Right forelimb (tissue), 1 donor: Measurements from ENCODE around the gene HYI.
"Not testable (repeated sequence)": the region's sequence is repeated elsewhere in the genome, so short reads cannot be mapped to it uniquely, and the experiment has no call there.

Experiments used
- DNase-seq: peaks from one replicate; pipeline ENCODE4 v3.0.0-alpha.2; 2018

Gene HYI

DNA sequence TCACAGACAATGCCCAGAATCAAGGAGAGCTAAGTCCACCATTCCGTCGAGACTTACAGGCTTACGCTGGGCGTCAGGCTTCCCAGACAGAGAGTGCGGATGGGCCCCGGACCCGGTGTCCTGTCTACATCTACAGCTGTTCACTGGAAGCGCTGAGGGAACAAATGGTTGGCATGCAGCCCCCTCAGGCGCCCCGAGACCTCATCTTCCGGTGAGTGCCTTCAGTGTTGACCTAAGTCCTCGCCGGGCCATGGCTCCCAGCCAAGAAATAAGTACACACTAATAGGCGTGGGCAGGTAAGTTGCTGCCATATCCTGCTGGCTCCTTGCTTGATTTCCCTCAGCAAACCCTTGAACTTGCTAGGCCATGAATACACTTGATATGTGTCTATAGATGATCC, 26.2 kb downstream of the HYI start:
- DNase-seq: no peak

DNA sequence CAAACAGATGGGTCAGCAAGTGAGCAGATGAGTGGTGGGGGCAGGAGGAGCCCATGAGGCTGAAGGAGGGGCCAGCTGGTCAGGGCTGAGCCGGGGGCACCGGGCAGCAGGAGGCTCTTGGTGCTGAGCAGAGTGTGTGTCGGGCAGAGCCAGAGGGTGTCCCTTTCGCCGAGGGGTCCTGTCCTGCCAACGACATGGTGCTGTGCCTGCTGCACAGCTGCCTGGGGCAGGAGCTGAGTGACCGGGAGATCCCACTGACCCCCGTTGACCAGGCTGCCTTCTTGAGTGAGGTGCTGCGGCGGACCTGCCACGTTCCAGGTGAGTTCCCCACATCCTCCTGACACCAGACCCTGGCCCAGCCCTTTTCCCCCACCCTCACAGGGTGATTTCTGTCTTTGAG, 27.5 kb downstream of the HYI start:
- peak; percentile 42 for DNase-seq

DNA sequence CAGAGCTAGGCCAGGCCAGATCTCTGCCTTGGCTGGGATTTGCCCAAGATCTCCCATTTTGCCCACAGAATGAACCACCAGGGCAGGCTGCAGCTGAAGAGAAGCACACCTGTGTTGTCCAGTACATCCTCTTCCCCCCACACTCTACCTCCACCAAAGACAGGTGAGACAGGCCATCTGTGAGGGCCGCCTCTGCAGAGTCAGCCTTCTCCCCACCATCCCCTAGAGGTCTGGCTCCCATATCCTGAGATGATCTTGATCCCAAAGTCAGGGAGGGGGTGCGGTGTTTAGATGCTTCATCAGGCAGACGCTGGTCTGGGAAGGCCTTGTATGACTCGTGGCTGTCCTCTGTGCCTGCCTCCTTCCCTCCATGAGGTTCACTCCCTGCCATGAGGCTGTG, 28.7 kb downstream of the HYI start:
- DNase-seq: peak; percentile 10

DNA sequence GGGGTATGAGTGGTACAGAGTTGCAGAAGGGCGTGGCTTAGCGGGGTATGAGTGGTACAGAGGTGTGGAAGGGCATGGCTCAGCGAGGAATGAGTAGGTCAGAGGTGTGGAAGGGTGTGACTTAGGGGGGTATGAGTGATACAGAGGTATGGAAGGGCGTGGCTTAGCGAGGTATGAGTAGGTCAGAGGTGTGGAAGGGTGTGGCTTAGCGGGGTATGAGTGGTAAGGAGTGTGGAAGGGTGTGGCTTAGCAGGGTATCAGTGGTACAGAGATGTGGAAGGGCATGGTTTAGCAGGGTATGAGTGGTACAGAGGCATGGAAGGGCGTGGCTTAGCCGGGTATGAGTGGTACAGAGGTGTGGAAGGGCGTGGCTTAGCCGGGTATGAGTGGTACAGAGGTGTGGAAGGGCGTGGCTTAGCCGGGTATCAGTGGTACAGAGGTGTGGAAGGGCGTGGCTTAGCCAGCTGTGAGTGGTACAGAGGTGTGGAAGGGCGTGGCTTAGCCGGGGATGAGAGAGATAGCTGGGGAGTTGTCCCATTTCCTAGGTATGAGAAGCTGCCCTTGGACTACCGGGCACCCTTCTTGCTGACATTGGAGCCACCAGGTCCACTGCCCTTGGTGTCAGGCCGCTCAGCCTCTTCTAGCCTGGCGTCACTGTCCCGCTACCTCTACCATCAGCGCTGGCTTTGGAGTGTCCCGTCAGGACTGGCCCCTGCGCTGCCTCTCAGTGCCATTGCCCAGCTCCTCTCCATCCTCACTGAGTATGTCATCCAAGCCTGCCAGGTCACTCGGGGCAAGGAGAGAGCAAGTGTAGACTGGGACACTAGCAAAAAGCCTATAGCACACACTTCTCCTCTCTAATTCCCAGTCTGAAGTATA, 29.8 kb downstream of the HYI start:
- DNase-seq: no peak

DNA sequence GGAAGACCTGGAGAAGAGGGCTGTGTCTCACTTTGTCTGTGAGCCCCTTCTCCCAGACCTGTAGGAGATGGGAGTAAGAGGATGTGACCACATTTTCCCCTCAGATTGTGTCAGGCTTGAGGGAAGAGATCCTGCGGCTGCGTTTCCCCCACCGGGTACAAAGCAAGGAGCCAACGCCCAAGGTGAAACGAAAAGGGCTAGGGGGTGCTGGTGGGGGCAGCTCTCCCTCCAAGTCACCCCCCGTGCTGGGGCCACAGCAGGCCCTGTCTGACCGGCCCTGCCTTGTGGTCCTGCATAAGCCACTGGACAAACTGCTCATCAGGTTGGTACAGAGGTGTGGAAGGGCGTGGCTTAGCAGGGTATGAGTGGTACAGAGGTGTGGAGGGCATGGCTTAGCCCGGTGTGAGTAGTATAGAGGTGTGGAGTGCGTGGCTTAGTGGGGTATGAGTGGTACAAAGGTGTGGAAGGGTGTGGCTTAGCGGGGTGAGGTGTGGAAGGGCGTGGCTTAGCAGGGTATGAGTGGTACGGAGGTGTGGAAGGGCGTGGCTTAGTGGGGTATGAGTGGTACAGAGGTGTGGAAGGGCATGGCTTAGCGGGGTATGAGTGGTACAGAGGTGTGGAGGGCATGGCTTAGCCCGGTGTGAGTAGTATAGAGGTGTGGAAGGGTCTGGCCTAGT, 30.6 kb downstream of the HYI start:
- no peak for DNase-seq

DNA sequence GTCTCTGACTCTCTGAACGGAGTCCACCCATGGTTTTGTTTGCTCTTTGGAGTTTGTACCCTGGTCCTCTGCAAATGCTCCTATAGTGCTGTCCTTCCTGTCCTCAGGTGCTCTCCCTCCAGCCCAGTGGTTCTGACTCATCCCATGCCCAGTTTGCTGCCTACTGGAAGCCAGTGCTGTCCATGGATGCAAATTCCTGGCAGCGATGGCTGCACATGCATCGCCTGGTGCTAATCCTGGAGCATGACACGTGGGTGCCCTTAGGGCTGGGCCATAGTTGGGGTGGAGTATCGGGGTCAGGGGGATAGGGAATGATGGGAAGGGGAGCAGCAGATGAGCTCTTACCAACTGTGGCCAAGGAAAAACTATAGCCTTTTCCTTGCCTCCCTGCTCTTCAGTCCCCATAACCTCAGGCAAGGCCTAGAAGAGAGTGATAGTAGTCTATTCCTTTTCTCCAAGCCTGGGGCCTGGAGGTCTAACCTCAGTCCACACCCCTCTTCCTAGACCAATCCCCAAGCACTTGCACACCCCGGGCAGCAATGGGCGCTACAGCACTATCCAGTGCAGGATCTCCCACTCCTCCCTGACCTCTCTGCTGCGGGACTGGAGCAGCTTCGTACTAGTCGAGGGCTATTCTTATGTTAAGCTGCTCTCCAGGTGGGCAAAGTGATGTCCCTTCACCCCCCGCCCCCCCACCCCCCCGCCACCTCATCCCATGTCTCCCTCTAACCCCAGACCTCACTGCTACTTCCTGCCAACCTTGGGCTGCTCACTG, 31.6 kb downstream of the HYI start:
- DNase-seq: no peak

DNA sequence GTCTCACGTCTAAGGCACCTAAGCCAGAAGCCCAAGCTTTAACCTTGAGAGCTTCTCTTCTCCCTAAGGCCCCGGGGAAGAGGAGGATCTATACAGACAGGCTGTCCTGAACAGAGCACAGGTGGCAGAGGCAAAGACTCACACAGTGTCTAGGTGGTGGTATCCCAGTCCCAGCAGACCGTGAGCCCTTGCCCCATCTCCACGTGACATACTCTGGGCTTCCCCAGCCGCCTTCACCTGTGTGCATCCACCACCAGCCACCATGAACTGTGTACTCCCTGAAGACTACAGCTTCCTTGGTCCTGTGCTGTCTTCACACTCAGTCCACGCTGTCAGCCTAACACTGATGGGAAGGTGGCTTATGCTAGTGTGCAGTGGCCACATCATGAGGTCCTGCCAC, 32.3 kb downstream of the HYI start:
- no peak for DNase-seq

DNA sequence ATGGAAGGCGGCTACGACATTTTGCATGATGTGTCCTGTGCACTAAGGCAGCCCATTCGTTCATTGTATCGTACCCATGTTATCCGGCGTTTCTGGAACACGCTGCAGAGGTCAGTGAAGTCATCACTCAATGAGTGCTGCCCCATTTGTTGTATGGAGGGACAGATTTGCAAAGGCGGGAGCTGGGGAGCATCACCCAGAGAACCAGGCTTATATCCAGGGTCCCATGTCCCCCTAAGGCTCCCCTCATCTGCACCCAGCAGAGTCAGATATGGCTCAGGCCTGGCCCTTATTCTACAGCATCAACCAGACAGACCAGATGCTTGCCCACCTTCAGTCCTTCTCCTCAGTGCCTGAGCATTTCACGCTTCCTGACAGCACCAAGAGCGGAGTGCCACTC, 32.9 kb downstream of the HYI start:
- no peak for DNase-seq

DNA sequence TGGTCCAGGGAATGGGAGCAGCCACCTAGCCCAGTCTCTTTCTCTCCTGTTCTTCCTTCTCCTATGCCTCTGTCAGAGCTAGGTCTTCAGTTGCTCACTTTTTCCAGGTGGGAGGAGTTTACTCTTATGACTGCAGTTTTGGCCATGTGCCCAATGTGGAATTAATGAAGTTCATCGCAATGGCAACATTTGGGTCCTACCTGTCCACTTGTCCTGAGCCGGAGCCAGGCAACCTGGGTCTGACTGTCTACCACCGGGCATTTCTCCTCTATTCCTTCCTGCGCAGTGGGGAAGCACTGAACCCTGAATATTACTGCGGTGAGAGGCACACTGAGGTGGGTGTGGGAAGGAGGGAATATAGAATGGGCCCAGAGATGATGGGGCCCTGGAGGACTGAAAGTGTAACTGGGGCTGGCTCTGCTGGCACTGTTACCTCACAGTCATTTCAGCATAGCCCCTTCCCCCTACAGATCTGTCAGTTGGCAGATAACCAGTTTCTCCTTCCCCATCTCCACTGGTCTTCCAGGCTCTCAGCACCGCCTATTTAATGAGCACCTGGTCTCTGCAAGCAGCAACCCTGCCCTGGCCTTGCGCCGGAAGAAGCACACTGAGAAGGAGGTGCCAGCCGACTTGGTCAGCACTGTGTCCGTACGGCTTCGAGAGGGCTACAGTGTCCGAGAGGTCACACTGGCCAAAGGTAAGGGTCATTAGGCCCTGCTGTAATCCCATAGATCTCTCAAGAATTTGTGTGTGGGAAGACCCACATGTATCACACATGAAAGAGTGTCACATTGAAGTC, 33.9 kb downstream of the HYI start:
- DNase-seq: no peak

DNA sequence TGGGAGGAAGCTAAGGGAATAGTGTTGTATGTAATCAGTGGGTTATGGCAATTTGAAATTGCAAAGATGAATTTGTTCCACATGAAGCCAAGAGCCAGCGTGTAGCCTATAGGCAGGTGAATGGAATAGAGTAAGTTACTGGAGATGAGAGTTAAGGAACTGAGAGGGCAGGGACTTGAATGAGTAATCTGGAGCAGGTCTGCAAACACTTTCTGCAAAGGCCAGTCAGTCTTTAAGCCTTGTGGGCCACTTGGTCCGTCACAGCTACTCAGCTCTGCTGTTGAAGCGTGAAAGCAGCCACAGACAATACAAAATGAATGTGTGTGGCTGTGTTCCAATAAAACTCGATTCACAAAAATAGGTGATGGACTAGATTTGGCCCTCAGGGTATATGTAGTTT, 34.9 kb downstream of the HYI start:
- no peak for DNase-seq

DNA sequence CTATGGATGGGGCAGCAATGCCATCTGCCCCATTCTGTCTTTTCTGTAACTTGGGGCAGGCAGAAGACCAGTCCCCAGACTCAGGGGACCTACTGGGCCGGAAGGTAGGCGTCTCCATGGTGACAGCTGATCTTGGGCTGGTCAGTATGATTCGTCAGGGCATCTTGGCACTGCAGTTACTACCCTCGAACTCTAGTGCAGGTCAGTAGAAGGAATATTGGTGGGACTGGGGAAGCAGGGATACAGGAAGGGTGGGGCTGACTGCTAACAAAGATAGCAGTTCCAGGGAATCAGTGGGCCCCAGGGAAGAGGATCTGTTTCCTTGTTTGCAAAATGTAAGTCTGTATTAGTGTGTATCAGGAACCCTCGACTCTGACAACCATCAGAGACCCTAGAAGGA, 37.8 kb downstream of the HYI start:
- no peak for DNase-seq

DNA sequence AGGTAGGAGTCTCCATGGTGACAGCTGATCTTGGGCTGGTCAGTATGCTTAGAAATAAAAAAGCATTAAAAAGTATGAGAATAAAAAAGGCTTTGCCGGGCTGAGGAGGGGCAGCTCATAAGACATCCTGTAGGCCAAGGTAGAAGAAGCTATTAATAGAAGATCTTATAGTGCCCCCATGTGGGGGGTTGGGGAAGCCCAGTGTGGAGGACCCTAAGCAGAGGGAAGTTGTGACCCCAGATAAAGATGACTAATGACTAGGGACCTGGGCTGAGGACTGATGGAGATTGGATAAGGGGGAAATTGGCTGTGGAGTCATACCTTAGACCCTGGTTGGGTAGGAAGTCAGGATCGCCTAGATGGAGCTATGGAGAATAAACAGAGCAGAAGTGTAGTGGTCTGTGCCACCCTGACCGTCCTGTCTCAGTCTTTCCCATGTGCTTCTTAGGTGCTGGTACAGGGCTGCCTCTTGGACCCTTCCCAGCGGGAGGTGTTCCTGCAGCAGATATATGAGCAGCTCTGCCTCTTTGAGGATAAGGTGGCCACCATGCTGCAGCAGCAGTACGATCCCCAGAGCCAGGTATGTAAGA, 39.0 kb downstream of the HYI start:
- DNase-seq: no peak

DNA sequence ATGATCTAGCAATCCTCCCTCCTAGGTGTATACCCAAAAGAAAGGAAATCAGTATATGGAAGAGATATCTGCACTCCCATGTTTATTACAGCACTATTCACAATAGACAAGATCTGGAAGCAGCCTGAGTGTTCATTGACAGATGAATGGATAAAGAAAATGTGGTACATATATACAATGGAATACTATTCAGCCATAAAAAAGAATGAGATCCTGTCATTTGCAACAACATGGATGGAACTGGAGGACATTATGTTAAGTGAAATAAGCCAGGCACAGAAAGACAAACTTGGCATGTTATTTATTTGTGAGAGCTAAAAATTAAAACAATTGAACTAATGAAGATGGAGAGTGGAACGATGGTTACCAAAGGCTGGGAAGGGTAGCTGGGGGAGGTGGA, 40.3 kb downstream of the HYI start:
- DNase-seq: not testable (repeated sequence)

DNA sequence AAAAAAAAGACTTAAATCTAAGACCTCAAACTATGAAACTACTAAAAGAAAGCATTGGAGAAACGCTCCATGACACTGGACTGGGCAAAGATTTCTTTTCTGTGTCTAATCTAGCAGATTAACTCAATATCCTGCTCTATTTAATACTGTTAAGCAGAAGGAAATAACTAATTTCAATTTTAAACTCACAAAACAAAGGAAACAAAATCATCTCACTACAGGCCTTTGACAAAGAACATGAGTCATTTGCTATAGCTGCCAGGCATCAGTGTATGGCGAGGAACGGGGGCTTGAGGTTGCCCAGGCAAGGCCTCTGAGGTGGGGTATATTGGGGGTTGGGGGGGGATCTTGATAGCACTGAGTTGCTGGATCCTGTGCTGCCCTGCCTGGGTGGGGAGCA, 43.2 kb downstream of the HYI start:
- DNase-seq: no peak

DNA sequence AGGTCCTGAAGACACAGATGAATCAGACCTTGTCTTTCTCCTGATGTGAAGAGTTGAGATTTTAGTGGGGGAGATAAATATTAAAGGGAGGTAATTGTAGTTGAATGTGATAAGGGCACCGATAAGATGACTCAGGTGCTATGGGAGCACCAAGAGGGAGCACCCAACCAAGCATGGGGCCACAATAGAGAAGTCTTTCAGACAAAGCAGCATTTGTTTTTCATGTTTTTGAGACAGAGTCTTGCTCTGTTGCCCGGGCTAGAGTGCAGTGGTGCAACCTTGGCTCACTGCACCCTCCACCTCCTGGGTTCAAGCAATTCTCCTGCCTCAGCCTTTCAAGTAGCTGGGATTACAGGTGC, 47.9 kb downstream of the HYI start:
- no peak for DNase-seq

DNA sequence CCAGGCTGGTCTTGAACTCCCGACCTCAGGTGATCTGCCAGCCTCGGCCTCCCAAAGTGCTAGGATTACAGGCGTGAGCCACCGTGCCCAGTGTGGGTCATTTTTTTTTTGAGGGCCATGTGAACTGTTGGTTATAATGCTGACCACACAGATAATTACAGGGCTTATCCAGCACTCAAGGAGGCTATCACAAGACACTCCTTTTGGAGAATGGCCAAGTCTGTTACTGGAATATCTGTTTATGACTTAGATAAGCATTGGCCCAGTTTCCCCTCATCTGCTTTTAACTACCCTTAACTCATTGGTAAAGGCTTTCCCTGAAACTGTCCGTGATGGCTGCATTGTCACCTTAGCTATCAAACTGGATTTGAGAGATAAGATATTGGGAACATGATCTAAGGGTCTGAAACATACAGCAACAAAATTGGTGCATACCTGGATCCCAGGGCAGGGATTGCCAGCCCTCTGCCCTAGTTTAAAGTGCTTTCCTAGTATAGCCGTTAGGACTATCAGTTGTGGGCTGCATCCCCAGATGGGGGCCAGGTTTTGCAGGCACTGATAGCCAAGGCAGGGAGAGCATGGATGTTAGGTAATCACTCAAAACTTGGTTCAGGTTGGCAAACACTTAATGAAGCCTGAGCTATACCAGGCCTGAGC, 48.4 kb downstream of the HYI start:
- no peak for DNase-seq

DNA sequence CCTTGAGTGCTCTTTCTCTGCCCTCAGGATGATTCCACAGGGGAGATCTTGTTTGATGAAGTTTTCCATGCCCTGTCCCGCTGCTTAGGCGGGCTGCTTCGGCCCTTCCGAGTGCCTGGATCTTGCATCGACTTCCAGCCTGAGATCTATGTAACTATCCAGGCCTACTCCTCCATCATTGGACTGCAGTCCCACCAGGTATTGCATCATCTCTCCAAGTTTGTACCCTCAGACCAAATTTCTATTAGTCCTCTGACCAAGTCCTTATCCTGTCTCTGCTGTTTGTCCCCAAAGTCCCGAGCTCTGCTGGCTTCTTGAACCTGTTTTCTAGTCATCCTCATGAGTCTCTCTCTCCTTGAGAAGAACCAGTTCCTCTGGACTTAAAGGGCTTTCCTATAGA, 49.4 kb downstream of the HYI start:
- no peak for DNase-seq

DNA sequence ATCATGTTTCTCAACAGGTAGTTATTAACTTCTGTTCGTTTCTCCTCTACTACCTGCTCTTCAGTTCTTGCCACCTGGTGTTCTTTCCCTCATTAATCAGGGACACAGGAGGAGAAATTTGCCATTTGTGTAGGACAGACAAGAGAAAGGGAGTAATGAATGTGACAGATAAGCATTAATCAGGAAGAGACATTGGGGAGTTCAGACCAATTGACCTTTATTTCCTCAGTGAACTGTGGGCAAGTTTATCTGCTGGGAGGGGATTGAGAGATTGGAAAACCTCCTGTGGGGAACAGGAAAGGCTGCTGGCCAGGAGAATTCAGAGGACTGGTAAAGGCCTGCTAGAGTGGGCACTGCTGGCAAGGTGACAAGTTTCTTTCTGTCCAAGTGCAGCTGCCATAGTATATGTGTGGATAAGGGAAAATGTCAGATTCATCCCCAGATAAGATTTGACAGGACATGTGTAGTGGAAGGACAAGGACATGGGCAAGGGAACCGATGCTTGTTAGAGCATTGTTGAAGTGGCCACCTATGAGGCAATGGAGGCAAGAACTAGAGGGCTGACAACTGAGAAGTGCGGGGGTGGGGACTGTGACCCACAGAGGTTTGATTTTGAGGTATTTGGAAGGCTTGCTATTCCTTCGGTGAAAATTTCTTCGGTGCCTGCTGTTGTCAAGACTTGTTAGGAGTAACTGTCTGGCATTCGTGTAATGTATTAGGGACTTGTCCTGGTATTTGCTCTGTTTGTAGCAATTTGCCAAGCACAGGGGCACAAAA, 51.5 kb downstream of the HYI start:
- no peak for DNase-seq
